HCT116 (cell line): ENCODE data around the gene FPR2. TPM values are rescaled to one million over a fixed set of nuclear protein-coding genes. Genes with fewer than 3 reads are reported as not detected.

Experiments used
- ATAC-seq: fragments of 200-7000 bp; cut with Tn5 transposase; 2 replicates; pipeline ENCODE4 v1.9.1; 2020; ENCODE audit warnings: mild to moderate bottlenecking, moderate library complexity
- BruUV-seq: library from RNA; stranded (reverse); fragments of 400-500 nt; replicated peaks from 2 replicates; lab custom pipeline; 2021; lab: Mats Ljungman, UMichigan
- CTCF ChIA-PET: fragments of 300-600 bp; sonication (Branson Sonifier 250); formaldehyde crosslinking; loops from one replicate; lab custom pipeline; 2021; ENCODE audit warnings: antibody characterized with exemption; lab: Charles Lee
- POLR2A ChIA-PET: fragments of 300-600, 350-600 bp; sonication (Branson Sonifier 250); formaldehyde crosslinking; loops from one replicate; lab custom pipeline; 2021; ENCODE audit warnings: antibody characterized with exemption; lab: Charles Lee
- RAD21 ChIA-PET, 2 experiments: fragments of 300-600 bp; sonication (Branson Sonifier 250); formaldehyde crosslinking; loops; one replicate each; lab custom pipeline; 2023; ENCODE audit warnings: low total read pairs in 2 of 2; ENCODE audit not compliant: uncharacterized antibody in 2 of 2, unreplicated experiment in 2 of 2, low non-redundant PET in 1 of 2; lab: Charles Lee
- DNase-seq: peaks from one replicate; pipeline ENCODE4 v3.0.0-alpha.2; 2010; ENCODE audit warnings: low read depth, low spot score
- H2AFZ ChIP-seq: fragments of 200-600 bp; shearing (Covaris generic), sonication (generic); 2 replicates; pipeline ENCODE4 v1.6.1; 2017; ENCODE audit warnings: low read depth, mixed run types, mixed read lengths, antibody characterized with exemption, low read length; ENCODE audit not compliant: poor library complexity, severe bottlenecking
- H3K27ac ChIP-seq: 2 replicates; pipeline ENCODE4 v1.5.1; 2012; ENCODE audit warnings: low read depth, low read length
- H3K27me3 ChIP-seq: fragments of 200-600 bp; sonication (generic); 2 replicates; pipeline ENCODE4 v1.6.1; 2016; ENCODE audit warnings: mixed run types, low read length, mixed read lengths; ENCODE audit not compliant: insufficient read depth
- H3K36me3 ChIP-seq, 2 experiments: fragments of 200-500 bp in 1 of 2; fragments of 200-600 bp in 1 of 2; sonication (Bioruptor generic) in 1 of 2; sonication (generic) in 1 of 2; 2 replicates each; pipeline versions ENCODE4 v1.5.1 to v1.6.1; 2014 to 2016; ENCODE audit warnings: low read length in 2 of 2, inconsistent platforms in 1 of 2, mixed read lengths in 1 of 2, mixed run types in 1 of 2; ENCODE audit not compliant: insufficient read depth in 2 of 2, control insufficient read depth in 1 of 2
- H3K4me1 ChIP-seq, 2 experiments: fragments of 200-600 bp in 1 of 2; sonication (generic) in 1 of 2; 2 replicates each; pipeline versions ENCODE4 v1.5.1 to v1.6.1; 2012 to 2017; ENCODE audit warnings: low read length in 2 of 2, inconsistent platforms in 1 of 2, mild to moderate bottlenecking in 1 of 2, mixed read lengths in 1 of 2, mixed run types in 1 of 2, moderate library complexity in 1 of 2; ENCODE audit not compliant: insufficient read depth in 2 of 2, control insufficient read depth in 1 of 2
- H3K4me2 ChIP-seq: fragments of 200-600 bp; sonication (generic); 2 replicates; pipeline ENCODE4 v1.6.1; 2017; ENCODE audit warnings: mixed run types, low read length, mixed read lengths
- H3K4me3 ChIP-seq, 2 experiments: fragments of 200-600 bp in 1 of 2; sonication (generic) in 1 of 2; replicated peaks in 1 of 2; 2 replicates each; pipeline ENCODE4 v1.5.1; 2011 to 2016; ENCODE audit warnings: low read length in 2 of 2, control low read depth in 1 of 2, low read depth in 1 of 2, mild to moderate bottlenecking in 1 of 2, mixed read lengths in 1 of 2, mixed run types in 1 of 2
- H3K79me2 ChIP-seq: fragments of 200-600 bp; sonication (generic); 2 replicates; pipeline ENCODE4 v1.6.1; 2017; ENCODE audit warnings: mild to moderate bottlenecking, mixed run types, low read length, moderate library complexity, mixed read lengths; ENCODE audit not compliant: insufficient read depth
- H3K9ac ChIP-seq: fragments of 200-600 bp; sonication (generic); 2 replicates; pipeline ENCODE4 v1.6.1; 2016; ENCODE audit warnings: low read length, mixed read lengths
- H3K9me2 ChIP-seq: fragments of 200-600 bp; sonication (generic), shearing (Covaris generic); 2 replicates; pipeline ENCODE4 v1.6.1; 2017; ENCODE audit warnings: mixed run types, mild to moderate bottlenecking, moderate library complexity; ENCODE audit not compliant: insufficient read depth
- H3K9me3 ChIP-seq, 2 experiments: fragments of 200-500 bp in 1 of 2; fragments of 200-600 bp in 1 of 2; sonication (Bioruptor generic) in 1 of 2; sonication (generic) in 1 of 2; 2 replicates each; pipeline ENCODE4 v1.6.1; 2014 to 2017; ENCODE audit warnings: low read length in 2 of 2, mixed read lengths in 2 of 2, inconsistent platforms in 1 of 2, low read depth in 1 of 2, mild to moderate bottlenecking in 1 of 2, mixed run types in 1 of 2, moderate library complexity in 1 of 2; ENCODE audit not compliant: control insufficient read depth in 1 of 2, insufficient read depth in 1 of 2
- H4K20me1 ChIP-seq: fragments of 200-600 bp; sonication (generic), shearing (Covaris generic); 2 replicates; pipeline ENCODE4 v1.6.1; 2017; ENCODE audit warnings: mixed run types, mild to moderate bottlenecking, moderate library complexity; ENCODE audit not compliant: insufficient read depth
- CBX3 ChIP-seq: IDR thresholded peaks from 2 replicates; pipeline ENCODE4 v1.6.1; 2012; ENCODE audit warnings: low read depth
- CEBPB ChIP-seq: IDR thresholded peaks from 2 replicates; pipeline ENCODE4 v1.6.1; 2012; ENCODE audit warnings: low read depth
- EGR1 ChIP-seq: IDR thresholded peaks from 2 replicates; pipeline ENCODE4 v1.6.1; 2012; ENCODE audit warnings: low read depth
- ELF1 ChIP-seq: IDR thresholded peaks from 2 replicates; pipeline ENCODE4 v1.6.1; 2012; ENCODE audit warnings: low read depth, borderline replicate concordance
- EZH2 ChIP-seq: fragments of 200-600 bp; sonication (generic); IDR thresholded peaks from 2 replicates; pipeline ENCODE4 v1.6.1; 2017; ENCODE audit warnings: antibody characterized with exemption, mixed run types
- FOSL1 ChIP-seq: IDR thresholded peaks from 2 replicates; pipeline ENCODE4 v1.6.1; 2012; ENCODE audit warnings: low read depth
- JUND ChIP-seq: IDR thresholded peaks from 2 replicates; pipeline ENCODE4 v1.6.1; 2012
- MAX ChIP-seq: IDR thresholded peaks from 2 replicates; pipeline ENCODE4 v1.6.1; 2012
- POLR2AphosphoS5 ChIP-seq: IDR thresholded peaks from 2 replicates; pipeline ENCODE4 v1.6.1; 2011; ENCODE audit warnings: mild to moderate bottlenecking, low read depth, low read length, moderate library complexity
- SIN3A ChIP-seq: IDR thresholded peaks from 2 replicates; pipeline ENCODE4 v1.6.1; 2012; ENCODE audit warnings: low read depth
- SP1 ChIP-seq: IDR thresholded peaks from 2 replicates; pipeline ENCODE4 v1.6.1; 2012; ENCODE audit warnings: low read depth
- SRF ChIP-seq: IDR thresholded peaks from 2 replicates; pipeline ENCODE4 v1.6.1; 2012; ENCODE audit warnings: low read depth
- YY1 ChIP-seq: IDR thresholded peaks from 2 replicates; pipeline ENCODE4 v1.6.1; 2011; ENCODE audit warnings: low read length, low read depth, moderate library complexity, mild to moderate bottlenecking; ENCODE audit not compliant: insufficient replicate concordance; ENCODE audit errors: extremely low read depth
- ZBTB33 ChIP-seq: IDR thresholded peaks from 2 replicates; pipeline ENCODE4 v1.6.1; 2011; ENCODE audit warnings: mild to moderate bottlenecking, low read length, moderate library complexity; ENCODE audit not compliant: insufficient replicate concordance; ENCODE audit errors: extremely low read depth
- ZFX ChIP-seq: fragments of 450-650 bp; IDR thresholded peaks from 2 replicates; pipeline ENCODE4 v1.6.1; 2017
- intact Hi-C: fragments of 100-400 bp; cut with micrococcal nuclease; formaldehyde crosslinking; loops from 2 replicates; pipeline ENCODE4 v1.10.0; 2022
- total RNA-seq: library from RNA; stranded (reverse); gene quantifications from one replicate; pipeline ENCODE4 v1.2.1, GENCODE V29; 2021; ENCODE audit not compliant: unreplicated experiment

The FPR2 gene
- total RNA-seq, 1 experiment from 2014 or later, result not detected

GRCh38 chr19:51722492-51722891, 38.5 kb upstream of the FPR2 start (continued):
- TF ChIP-seq ZBTB33 (no peak), CBX3 (no peak), SP1 (no peak), JUND (no peak), SRF (no peak)

GRCh38 chr19:51724543-51724942, 36.4 kb upstream of the FPR2 start:
- no peak overlapping the region for H3K4me2 ChIP-seq
- H3K27me3 ChIP-seq, result no peaks in the 10 kb centered on the region
- CTCF ChIA-PET, result no interaction called here

GRCh38 chr19:51726049-51726448, 34.9 kb upstream of the FPR2 start:
- Histone ChIP-seq H3K4me2 (no peak overlapping the region), H3K9ac (no peak overlapping the region), H3K79me2 (no peaks in the 10 kb centered on the region), H3K27me3 (no peaks in the 10 kb centered on the region), H3K9me2 (no peaks in the 10 kb centered on the region), H3K27ac (no peak overlapping the region), H3K9me3 (no peaks in the 10 kb centered on the region), H2AFZ (no peak overlapping the region), H4K20me1 (no peaks in the 10 kb centered on the region), H3K4me3 (no peak overlapping the region), H3K36me3 (no peaks in the 10 kb centered on the region), H3K4me1 (peaks cover 0 to 6% of the 10 kb centered on the region in 2 experiments; a peak in 1 of 4 replicates)
- ChIA-PET RAD21 (no interaction called here), CTCF (no interaction called here), POLR2A (no interaction called here)
- intact Hi-C loops, result no loop called here
- DNase-seq, result no peak
- no TSS peak for BruUV-seq
- no peak for ATAC-seq
- TF ChIP-seq ZBTB33 (no peak), YY1 (no peak), FOSL1 (no peak), SIN3A (no peak), EGR1 (no peak), CBX3 (no peak), ZFX (no peak), ELF1 (no peak), POLR2AphosphoS5 (no peak), MAX (no peak), CEBPB (no peak)

More at GRCh38 chr19:51724543-51724942, 36.4 kb upstream of the FPR2 start:
- ChIA-PET RAD21 (no interaction called here), POLR2A (no interaction called here)
- H3K79me2 ChIP-seq, result no peaks in the 10 kb centered on the region
- no peaks in the 10 kb centered on the region for H3K36me3 ChIP-seq
- no TSS peak for BruUV-seq
- TF ChIP-seq EZH2 (no peak), ZFX (no peak), ELF1 (no peak)
- TF ChIP-seq, all 23 proteins: peak for 0
- H4K20me1 ChIP-seq, result no peaks in the 10 kb centered on the region
- no peak overlapping the region for H3K9ac ChIP-seq
- ATAC-seq (no peak), DNase-seq (no peak)
- peaks cover 0 to 6% of the 10 kb centered on the region in 2 experiments; a peak in 1 of 4 replicates for H3K4me1 ChIP-seq
- no peaks in the 10 kb centered on the region for H3K9me3 ChIP-seq
- no peak overlapping the region for H2AFZ ChIP-seq
- no peak overlapping the region for H3K27ac ChIP-seq
- intact Hi-C loops, result no loop called here
- no peaks in the 10 kb centered on the region for H3K9me2 ChIP-seq
- H3K4me3 ChIP-seq, result no peak overlapping the region
